Rectal smooth muscle tissue (tissue), 1 donor: ENCODE measurements around the gene FYN.

Experiments
- H3K27ac ChIP-seq: one replicate; pipeline ENCODE4 v1.7.0; 2013; ENCODE audit warnings: low read depth, low read length, inconsistent platforms
- H3K27me3 ChIP-seq: one replicate; pipeline ENCODE4 v1.7.0; 2013; ENCODE audit warnings: low read length; ENCODE audit not compliant: control insufficient read depth, insufficient read depth
- H3K36me3 ChIP-seq: one replicate; pipeline ENCODE4 v1.7.0; 2013; ENCODE audit warnings: low read length; ENCODE audit not compliant: control insufficient read depth, insufficient read depth
- H3K4me1 ChIP-seq: one replicate; pipeline ENCODE4 v1.7.0; 2013; ENCODE audit warnings: low read length; ENCODE audit not compliant: control insufficient read depth, insufficient read depth
- H3K4me3 ChIP-seq: one replicate; pipeline ENCODE4 v1.7.0; 2013; ENCODE audit warnings: low read length
- H3K9ac ChIP-seq: one replicate; pipeline ENCODE4 v1.7.0; 2013; ENCODE audit warnings: low read length

The FYN gene

GRCh38 chr6:111623046-111623718 is 250.1 kb downstream of the FYN start:
- no peak overlapping the region for H3K27ac ChIP-seq
- peaks cover 18% of the 10 kb centered on the region for H3K4me1 ChIP-seq

GRCh38 chr6:111620169-111620568 is 253.1 kb downstream of the FYN start:
- peaks cover 8% of the 10 kb centered on the region for H3K4me1 ChIP-seq
- no peaks in the 10 kb centered on the region for H3K36me3 ChIP-seq
- H3K9ac ChIP-seq = no peak overlapping the region
- no peaks in the 10 kb centered on the region for H3K27me3 ChIP-seq
- H3K27ac ChIP-seq = no peak overlapping the region
- H3K4me3 ChIP-seq = no peak overlapping the region

More at GRCh38 chr6:111623046-111623718, 250.1 kb downstream of the FYN start:
- Histone ChIP-seq H3K36me3 (no peaks in the 10 kb centered on the region), H3K9ac (no peak overlapping the region), H3K4me3 (no peak overlapping the region), H3K27me3 (no peaks in the 10 kb centered on the region)

GRCh38 chr6:111618407-111618806 is 254.8 kb downstream of the FYN start:
- H3K9ac ChIP-seq = no peak overlapping the region
- no peaks in the 10 kb centered on the region for H3K36me3 ChIP-seq
- H3K27me3 ChIP-seq = no peaks in the 10 kb centered on the region
- no peak overlapping the region for H3K4me3 ChIP-seq
- H3K27ac ChIP-seq = no peak overlapping the region
- H3K4me1 ChIP-seq = no peaks in the 10 kb centered on the region

GRCh38 chr6:111617149-111617548 is 256.1 kb downstream of the FYN start:
- Histone ChIP-seq H3K9ac (no peak overlapping the region), H3K4me1 (no peaks in the 10 kb centered on the region), H3K4me3 (no peak overlapping the region), H3K27me3 (no peaks in the 10 kb centered on the region), H3K36me3 (no peaks in the 10 kb centered on the region), H3K27ac (no peak overlapping the region)

GRCh38 chr6:111615916-111616612 is 257.2 kb downstream of the FYN start:
- no peaks in the 10 kb centered on the region for H3K4me1 ChIP-seq
- no peaks in the 10 kb centered on the region for H3K27me3 ChIP-seq

GRCh38 chr6:111614833-111615582 is 258.2 kb downstream of the FYN start:
- Histone ChIP-seq H3K36me3 (no peaks in the 10 kb centered on the region), H3K4me3 (no peak overlapping the region), H3K9ac (no peak overlapping the region), H3K27me3 (no peaks in the 10 kb centered on the region), H3K4me1 (no peaks in the 10 kb centered on the region), H3K27ac (no peak overlapping the region)

More at GRCh38 chr6:111615916-111616612, 257.2 kb downstream of the FYN start:
- Histone ChIP-seq H3K9ac (no peak overlapping the region), H3K36me3 (no peaks in the 10 kb centered on the region), H3K27ac (no peak overlapping the region), H3K4me3 (no peak overlapping the region)

GRCh38 chr6:111612379-111612778 is 260.9 kb downstream of the FYN start:
- Histone ChIP-seq H3K9ac (no peak overlapping the region), H3K27me3 (no peaks in the 10 kb centered on the region), H3K27ac (no peak overlapping the region), H3K4me1 (no peaks in the 10 kb centered on the region), H3K4me3 (no peak overlapping the region), H3K36me3 (no peaks in the 10 kb centered on the region)

GRCh38 chr6:111610548-111611172 is 262.6 kb downstream of the FYN start:
- no peak overlapping the region for H3K27ac ChIP-seq
- no peak overlapping the region for H3K9ac ChIP-seq

More at GRCh38 chr6:111610548-111611172, 262.6 kb downstream of the FYN start:
- Histone ChIP-seq H3K4me1 (no peaks in the 10 kb centered on the region), H3K4me3 (no peak overlapping the region), H3K27me3 (no peaks in the 10 kb centered on the region), H3K36me3 (no peaks in the 10 kb centered on the region)
